Stimulated activated CD8-positive, alpha-beta memory T cell treated with anti-CD3 and anti-CD28 coated beads, Interleukin-12 subunit alpha, Interleukin-12 subunit beta, amount 100 ng/mL, for 24 hours (primary cell): ENCODE data around the gene PANK4.
"Not testable (repeated sequence)": the region's sequence is repeated elsewhere in the genome, so short reads cannot be mapped to it uniquely, and the experiment has no call there.

Experiments used
- DNase-seq: peaks from one replicate; pipeline ENCODE4 v3.0.0-alpha.2; 2020; ENCODE audit errors: extremely low read depth

Gene PANK4

GRCh38 chr1:2460996-2461751, 65.2 kb downstream of the PANK4 start:
- no peak for DNase-seq

GRCh38 chr1:2460203-2460602, 66.2 kb downstream of the PANK4 start:
- no peak for DNase-seq

GRCh38 chr1:2459757-2460156, 66.6 kb downstream of the PANK4 start:
- no peak for DNase-seq

GRCh38 chr1:2459102-2459753, 67.2 kb downstream of the PANK4 start:
- DNase-seq: not testable (repeated sequence)

- DNase-seq: no peak
Measured at GRCh38 chr1:2458687-2459086, 67.7 kb downstream of the PANK4 start.
